SIG-M5 treated with dmso at 0.1 percent for 504 hours (cell line): ENCODE data around the gene NYAP1.

Experiments
- DNase-seq: peaks from one replicate; lab custom pipeline; 2025; ENCODE audit not compliant: unreplicated experiment; lab: John Stamatoyannopoulos, UW

NYAP1 gene

GRCh38 chr7:100540073-100540723 is 56.5 kb downstream of the NYAP1 start:
- no peak for DNase-seq

- DNase-seq: peak; percentile 40
Observed at GRCh38 chr7:100541309-100541708, 57.6 kb downstream of the NYAP1 start.

- no peak for DNase-seq
Observed at GRCh38 chr7:100543586-100543985, 59.9 kb downstream of the NYAP1 start.

GRCh38 chr7:100544386-100544785 is 60.7 kb downstream of the NYAP1 start:
- no peak for DNase-seq
